GM08714 (cell line): ENCODE measurements around the gene CREB5.

Source experiments
- H3K4me3 ChIP-seq: fragments of 200-500 bp; sonication (Bioruptor generic); 2 replicates; pipeline ENCODE4 v1.5.1; 2014; ENCODE audit warnings: mild to moderate bottlenecking, low read length, inconsistent platforms
- ZNF274 ChIP-seq: IDR thresholded peaks from 2 replicates; pipeline ENCODE4 v1.6.1; 2012; ENCODE audit warnings: mild to moderate bottlenecking, low read depth, low read length

The CREB5 gene

DNA sequence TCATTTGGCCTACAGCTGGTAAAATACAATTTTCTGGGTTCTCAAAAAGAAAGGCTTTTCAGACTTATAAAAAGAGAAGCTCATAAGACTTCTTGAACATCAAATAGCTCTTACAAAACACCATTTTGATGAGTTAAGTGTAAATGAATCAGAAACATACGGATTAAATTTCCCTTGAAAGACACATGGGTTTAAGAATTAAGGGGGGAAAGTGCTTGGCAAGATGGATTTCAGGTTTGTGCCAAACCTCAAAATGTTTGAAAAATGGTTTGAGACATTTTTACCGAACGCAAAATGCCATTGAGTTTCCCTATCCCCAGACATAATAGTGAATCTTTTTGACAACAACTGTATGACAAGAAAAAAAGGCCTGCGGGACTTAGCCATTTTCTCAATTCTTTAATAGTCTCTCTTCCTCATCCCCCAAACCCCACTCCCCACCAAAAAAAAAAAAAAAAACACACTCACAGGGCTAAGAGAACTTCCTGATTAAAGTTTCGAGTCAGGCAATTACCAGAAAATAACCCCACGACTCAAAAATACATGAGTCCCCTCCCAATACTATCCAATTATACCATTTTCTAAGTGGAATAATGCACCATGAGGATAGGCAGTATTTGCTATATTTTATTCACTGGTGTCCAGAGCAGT lies 285.7 kb downstream of the CREB5 start:
- H3K4me3 ChIP-seq: no peak overlapping the region
- TF ChIP-seq ZNF274: no peak

DNA sequence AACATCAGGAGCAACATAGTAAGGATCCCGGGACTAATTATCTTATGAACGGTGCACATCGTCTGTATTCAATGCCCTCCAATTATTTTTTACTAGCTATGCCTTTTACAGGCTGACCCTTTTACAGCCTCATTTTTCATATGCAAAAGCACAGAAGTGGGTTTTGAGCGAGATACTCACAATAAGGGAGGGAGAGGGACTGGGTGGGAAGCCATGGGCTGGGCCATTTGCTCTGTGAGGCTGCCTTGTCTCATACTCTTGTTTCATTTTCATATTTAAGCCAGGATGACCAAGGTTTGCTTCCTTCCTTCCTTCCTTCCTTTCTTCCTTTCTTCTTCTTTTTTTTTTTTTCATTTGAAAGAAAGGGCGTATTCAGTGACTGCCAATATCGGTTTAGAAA lies 286.5 kb downstream of the CREB5 start:
- no peak for TF ChIP-seq ZNF274
- peak overlapping the region; percentile 43; the same call in 1 of the 2 replicates for H3K4me3 ChIP-seq

DNA sequence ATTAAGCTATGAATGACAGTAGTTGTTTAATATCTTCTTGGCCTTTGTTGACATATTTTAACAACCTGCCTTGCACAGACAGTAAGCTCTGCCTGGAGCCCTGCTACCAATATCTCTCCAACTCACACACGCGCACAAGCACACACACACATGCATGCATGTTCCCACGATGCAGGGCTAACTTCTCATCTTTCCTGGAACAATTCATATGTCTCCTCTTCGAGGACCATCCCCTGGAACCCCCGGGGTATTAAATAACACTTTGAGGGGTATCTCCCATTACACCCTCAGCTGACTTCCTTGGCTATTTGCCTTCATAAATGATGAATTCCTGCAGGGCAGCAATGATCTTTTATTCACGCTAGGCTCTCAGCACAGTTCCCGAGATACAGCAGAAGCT lies 287.8 kb downstream of the CREB5 start:
- TF ChIP-seq ZNF274: no peak
- H3K4me3 ChIP-seq: no peak overlapping the region

DNA sequence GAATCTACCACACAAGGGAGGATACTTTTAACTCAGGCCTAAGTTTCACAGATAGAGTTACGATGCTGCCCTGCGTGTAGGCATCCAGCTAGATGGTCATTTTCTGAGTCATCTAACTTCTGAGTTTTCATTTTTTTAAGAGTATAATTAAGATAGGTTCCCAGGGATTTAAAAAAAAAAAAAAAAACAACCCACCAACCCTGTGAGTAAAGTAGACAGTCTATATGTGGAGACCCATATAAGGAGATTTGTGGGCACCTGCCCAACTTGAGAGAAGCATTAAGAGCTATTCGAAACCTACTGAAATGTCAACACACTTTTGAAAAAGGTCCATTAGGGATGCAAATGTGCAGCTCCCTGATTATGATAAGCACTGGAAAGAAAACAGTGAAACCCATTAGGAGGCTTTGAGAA lies 288.5 kb downstream of the CREB5 start:
- no peak for TF ChIP-seq ZNF274
- H3K4me3 ChIP-seq: no peak overlapping the region

DNA sequence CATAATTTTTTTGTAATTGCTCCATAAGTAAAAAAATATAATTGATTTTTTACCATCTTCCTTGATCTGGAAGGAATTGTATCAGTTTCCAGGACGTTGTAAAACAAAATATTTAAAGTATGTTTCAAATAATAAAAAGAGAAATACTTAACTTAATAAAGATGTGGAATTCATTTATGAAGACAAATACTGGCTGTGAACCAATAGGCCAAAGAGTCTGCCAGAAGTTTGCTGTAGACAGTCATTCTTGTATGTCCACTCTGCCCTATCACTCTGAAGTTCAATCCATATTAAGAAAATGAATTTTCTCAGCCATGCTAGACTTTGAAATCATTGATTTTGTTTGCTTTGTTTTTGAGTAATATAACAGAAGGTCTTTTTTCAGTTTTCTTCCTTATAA lies 289.4 kb downstream of the CREB5 start:
- TF ChIP-seq ZNF274: no peak
- no peak overlapping the region for H3K4me3 ChIP-seq

DNA sequence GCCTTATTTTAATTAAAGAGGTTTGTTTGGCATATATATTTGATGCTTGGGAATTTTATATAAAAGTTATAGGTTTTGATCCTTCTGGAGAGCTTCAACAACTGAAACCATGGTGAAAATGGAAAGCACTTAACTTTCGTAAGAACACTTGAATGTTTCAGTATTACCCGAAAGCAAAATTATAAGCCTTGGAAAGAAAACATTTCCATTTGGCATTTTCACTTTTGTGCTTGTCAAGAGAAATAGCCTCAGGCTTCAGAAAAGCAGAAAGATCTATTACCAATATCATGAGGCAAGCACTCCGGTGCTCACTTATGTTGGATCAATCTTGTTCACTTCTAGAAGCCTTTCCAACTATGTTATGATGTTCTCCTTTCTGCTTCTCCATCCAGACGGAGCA lies 289.9 kb downstream of the CREB5 start:
- TF ChIP-seq ZNF274: no peak
- no peak overlapping the region for H3K4me3 ChIP-seq

DNA sequence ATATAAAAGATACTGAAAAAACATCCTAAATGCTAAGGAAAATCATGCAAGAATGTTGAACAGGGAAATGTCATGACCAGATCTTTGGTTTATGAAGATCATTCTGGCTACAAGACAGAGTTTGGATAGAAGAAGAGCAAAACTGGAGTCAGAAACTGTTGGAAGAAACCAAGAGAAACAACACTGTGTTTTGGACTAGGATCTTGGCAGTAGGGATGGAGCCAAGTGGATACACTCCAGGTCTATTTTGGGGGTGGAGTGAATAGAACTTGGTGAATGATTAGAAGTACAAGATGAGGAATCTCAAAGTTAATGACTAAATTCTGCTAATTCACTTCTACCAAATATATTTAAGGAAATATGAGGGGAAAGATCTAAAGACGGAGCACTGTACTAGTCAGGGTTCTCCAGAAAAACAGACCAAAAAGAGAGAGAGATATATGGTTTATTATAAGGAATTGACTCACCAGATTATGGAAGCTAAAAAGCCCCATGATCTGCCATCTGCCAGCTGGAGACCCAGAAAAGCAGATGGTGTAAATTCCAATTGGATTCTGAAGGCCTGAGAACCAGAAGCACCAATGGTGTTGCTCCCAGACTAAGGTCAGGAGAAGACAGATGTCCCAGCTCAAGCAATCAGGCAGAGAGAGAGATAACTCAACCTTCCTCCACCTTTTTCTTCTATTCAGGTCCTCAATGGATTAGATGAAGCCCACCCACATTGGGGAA lies 290.9 kb downstream of the CREB5 start:
- no peak overlapping the region for H3K4me3 ChIP-seq
- no peak for TF ChIP-seq ZNF274

DNA sequence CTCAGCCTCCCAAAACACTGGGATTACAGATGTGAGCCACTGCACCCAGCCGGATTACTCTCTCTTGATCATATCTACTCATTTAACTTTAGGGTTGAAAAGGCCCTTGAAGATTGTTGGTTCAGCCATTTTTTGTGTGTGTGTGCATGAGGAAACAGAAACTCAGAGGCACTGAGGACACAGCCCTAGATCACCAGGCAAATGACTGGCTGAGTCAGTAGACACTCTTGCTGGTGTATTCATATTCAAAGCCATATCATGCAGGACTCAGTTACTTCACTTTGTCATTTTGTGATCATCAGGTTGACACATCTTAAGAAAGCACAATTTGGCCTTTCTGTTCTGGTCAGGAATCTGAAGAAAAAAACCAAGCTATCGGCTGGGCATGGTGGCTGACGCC lies 292.4 kb downstream of the CREB5 start:
- H3K4me3 ChIP-seq: no peak overlapping the region
- no peak for TF ChIP-seq ZNF274

DNA sequence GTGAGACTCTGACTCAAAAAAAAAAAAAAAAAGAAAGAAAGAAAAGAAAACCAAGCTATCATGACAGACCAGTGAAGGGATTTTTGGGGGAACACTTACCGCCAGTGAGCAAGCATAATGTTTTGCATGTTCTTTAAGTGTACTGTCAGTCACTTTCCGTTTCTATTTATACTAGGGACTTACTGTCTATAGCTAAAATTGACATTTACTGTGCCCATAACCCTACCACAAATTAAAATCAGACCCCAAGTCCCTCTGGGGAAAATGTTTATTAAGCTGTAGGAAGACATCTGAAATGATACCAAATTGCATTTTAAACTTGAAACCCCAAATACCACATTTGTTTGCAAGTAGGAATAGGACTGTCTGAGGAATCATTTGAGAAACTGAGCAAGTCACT lies 293.0 kb downstream of the CREB5 start:
- TF ChIP-seq ZNF274: no peak
- H3K4me3 ChIP-seq: no peak overlapping the region

DNA sequence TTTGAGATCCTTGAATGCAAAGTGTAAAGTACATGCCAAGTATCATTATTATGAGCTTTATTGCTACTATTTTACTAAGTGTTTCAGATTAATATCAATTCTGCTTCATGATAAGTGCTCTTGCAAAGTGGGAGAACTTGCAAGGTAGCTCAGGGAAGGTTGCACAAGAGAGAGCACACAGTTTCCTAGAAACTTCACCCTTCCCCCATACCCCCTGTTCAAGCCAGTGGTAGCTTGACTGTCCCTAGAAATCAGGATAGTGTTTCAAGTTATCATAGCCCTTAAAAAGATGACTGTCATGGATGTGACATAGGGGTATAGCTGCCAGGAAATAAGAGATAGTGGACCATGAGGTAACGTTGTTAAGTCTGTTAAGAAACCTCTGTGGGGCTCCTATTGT lies 294.3 kb downstream of the CREB5 start:
- no peak overlapping the region for H3K4me3 ChIP-seq
- no peak for TF ChIP-seq ZNF274

DNA sequence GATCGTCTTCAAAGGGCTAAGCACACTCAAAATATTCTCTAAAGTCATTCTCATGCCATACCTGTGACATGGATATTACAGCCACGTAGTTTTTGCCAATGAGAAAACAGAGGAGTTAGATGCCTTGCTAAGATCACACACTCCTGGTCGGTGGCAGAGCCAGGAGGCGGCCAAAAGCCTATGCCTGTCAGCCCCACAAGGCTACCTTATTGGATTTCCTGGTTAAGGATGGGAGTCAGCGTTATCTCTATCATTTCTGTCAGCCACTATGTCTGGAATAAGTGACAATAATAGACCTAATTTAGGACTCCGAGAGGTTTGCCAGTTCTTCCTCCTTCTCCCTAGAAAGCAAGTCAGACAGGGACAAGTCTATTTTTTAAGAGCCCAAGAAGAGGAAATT lies 295.0 kb downstream of the CREB5 start:
- H3K4me3 ChIP-seq: no peak overlapping the region
- TF ChIP-seq ZNF274: no peak

DNA sequence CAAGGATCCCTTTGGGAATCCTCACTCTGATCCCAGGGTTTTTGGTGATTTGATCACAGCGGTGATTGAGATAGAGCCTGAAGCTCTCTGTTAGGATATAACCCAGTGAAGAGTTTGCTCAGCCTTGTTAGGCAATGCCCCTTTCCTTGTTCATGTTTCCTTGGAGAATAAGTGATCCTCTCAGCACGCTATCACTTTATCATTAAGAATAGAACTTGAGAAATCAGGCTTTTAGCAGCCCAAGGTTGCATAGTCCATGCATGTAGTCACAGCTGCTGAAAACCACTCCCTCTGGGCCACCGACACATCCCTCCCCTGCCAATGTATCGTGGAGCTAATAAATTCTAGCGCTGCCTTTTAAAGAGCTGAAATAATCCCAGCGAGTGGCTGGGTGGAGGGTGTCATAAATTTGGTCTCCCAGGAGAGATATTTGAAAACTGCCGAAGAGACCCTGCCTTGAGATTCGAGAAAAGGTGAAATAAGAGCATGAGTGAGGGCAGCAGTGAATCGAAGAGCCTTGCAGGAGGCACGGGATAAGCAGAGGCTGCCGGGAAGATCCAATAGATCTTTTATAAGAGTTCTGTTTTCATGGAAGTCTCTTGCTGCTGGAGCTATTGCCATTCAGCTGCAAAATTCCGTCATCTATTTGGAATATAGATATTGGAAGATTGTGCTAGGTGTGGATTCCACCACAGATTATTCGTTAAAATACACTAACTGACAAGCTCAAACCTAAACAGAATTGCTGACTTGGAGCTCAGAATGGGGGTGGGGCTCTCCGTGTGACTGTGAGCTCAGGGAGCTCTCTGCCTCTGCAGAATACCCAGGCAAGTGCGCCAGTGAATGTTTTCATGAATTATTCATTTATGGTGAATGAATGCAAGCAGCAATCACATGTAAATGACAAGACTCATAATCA lies 296.0 kb downstream of the CREB5 start:
- no peak overlapping the region for H3K4me3 ChIP-seq
- TF ChIP-seq ZNF274: no peak

DNA sequence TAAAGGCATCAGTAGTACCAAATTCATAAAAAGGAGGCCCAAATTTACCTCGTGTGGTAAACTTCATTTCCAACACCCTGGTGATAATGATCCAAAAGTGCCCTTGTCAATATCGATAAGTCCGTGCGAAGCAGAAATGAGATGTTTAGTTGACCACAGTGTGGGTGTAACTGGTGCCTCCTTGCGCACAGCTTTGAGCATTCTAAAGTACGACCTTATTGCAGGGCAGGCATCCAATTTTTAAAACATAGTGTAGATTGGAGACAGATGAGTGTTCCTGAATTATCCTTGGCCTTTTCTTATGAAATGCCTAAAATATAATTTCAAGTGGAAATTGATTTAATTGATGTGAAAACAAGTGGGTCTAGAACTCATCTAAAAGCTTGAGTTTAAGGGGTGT lies 297.4 kb downstream of the CREB5 start:
- H3K4me3 ChIP-seq: no peak overlapping the region
- no peak for TF ChIP-seq ZNF274

DNA sequence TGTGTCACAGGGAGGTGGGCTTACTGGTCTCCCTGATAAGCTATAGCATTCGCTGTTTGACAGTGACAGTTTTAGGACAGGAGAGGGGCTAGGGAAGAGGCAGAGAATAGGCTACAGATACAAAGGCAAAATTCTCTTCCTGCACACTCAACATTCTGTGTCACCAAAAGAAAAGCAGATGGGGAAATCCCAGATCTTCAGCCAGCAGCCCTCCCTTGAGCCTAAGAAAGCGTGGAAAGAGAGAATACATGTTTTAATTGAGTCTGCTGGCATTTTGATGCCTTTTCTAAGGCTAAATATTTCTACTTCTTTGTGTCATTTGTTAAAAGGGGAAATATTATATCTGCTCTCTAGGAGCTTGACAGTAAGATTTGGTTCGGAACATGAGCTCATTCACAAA lies 298.8 kb downstream of the CREB5 start:
- no peak overlapping the region for H3K4me3 ChIP-seq
- TF ChIP-seq ZNF274: no peak
